Measurements from ENCODE around the gene ADSS2.
"Not testable (repeated sequence)": the region's sequence is repeated elsewhere in the genome, so short reads cannot be mapped to it uniquely, and the experiment has no call there.

Gene ADSS2

GRCh38 chr1:244400974-244401373 is 50.7 kb downstream of the ADSS2 start:
- DNase-seq (ENCODE audit: low read depth in 4 of 4, low spot score in 1 of 4): no peak

DNA sequence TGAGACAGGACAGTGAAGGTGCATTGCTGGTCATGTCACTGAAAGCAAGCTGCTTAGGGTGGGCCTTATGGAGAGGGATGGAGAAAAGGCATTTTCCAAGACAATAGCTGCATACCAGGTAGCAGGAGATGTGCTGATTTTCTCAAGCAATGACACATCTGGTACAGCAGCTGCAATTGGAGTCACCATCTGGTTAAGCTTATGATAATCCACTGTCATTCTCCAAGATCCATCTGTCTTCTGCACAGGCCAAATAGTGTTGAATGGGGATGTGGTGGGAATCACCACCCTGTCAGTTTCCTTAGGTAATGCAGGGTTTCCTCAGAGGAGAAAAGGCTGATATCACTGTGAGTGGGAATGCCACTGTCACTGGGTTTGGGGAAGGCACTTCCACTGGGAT is 54.6 kb downstream of the ADSS2 start:
- no peak for DNase-seq (ENCODE audit: low read depth in 4 of 4, low spot score in 1 of 4)

DNA sequence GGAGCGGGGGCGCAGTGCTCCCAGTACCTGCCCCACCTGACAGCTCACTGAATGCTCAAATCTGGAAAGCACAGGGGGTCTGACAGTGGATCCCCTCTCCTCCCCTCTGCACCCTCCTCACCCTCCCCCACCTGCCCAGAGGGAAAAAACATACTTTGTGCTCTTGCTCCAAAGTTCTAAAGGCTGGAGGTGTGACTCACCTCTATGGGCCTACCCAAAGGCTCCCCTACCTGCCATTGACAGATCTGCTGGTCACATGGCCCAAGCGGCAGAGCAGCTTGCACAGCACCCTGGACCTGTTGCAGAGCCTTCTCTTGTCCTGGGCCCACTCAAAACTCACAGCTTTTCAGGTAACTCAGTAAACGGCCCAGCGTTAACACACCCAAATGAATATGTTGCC is 55.7 kb downstream of the ADSS2 start:
- no peak for DNase-seq (ENCODE audit: low read depth in 4 of 4, low spot score in 1 of 4)

GRCh38 chr1:244394826-244395765 is 56.6 kb downstream of the ADSS2 start:
- no peak for DNase-seq (ENCODE audit: low read depth in 4 of 4, low spot score in 1 of 4)

DNA sequence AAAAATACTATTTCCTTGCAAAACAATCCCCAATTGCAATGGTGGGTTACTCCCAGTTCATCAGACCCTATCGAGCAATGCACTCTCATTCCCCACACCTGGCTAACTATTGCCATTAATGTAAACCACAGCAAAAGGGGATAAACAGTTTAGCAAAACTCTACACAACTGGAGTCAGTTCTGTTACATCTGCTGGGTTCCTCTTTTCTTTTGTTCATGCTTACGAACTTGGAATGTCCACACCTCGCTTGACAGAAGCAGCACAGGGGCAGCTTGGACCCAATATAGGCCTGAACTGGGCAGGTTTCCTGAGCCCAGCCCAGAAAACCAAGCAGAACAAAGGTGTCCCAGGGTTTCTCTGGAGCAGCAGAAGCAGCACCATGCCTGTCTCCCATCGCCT is 57.4 kb downstream of the ADSS2 start:
- no peak for DNase-seq (ENCODE audit: low read depth in 4 of 4, low spot score in 1 of 4)

GRCh38 chr1:244393604-244394176 is 58.0 kb downstream of the ADSS2 start:
- DNase-seq (ENCODE audit: low read depth in 4 of 4, low spot score in 1 of 4): no peak

- DNase-seq (ENCODE audit: low read depth in 4 of 4, low spot score in 1 of 4): no peak
These were observed 59.9 kb downstream of the ADSS2 start for GRCh38 chr1:244391761-244392160.

GRCh38 chr1:244388961-244389360 is 62.7 kb downstream of the ADSS2 start:
- DNase-seq (ENCODE audit: low read depth in 4 of 4, low spot score in 1 of 4): no peak

DNA sequence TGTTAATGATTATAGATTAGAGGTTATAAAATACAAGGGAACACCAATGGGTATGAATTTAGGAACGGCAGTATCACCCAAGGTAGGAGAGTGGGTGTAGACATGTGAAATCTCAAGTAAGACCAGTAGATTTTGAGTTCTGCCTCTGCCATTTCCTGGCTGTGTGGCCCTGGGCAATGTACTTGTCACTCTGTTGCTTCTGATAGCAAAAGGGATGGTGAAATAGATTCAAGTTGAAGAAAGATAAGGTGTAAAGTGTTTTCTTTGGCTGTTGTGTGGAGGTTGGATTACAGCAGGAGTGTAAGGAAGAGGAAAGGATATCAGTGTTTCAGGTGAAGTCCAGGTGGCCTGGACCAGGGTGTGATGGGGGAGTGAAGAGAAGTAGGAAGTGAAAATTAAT is 64.3 kb downstream of the ADSS2 start:
- no peak for DNase-seq (ENCODE audit: low read depth in 4 of 4, low spot score in 1 of 4)

GRCh38 chr1:244386595-244386994 is 65.1 kb downstream of the ADSS2 start:
- DNase-seq (ENCODE audit: low read depth in 4 of 4, low spot score in 1 of 4): no peak

GRCh38 chr1:244384066-244384465 is 67.6 kb downstream of the ADSS2 start:
- no peak for DNase-seq (ENCODE audit: low read depth in 4 of 4, low spot score in 1 of 4)

- DNase-seq (ENCODE audit: low read depth in 4 of 4, low spot score in 1 of 4): no peak
These were observed 68.3 kb downstream of the ADSS2 start for GRCh38 chr1:244383278-244383884.

DNA sequence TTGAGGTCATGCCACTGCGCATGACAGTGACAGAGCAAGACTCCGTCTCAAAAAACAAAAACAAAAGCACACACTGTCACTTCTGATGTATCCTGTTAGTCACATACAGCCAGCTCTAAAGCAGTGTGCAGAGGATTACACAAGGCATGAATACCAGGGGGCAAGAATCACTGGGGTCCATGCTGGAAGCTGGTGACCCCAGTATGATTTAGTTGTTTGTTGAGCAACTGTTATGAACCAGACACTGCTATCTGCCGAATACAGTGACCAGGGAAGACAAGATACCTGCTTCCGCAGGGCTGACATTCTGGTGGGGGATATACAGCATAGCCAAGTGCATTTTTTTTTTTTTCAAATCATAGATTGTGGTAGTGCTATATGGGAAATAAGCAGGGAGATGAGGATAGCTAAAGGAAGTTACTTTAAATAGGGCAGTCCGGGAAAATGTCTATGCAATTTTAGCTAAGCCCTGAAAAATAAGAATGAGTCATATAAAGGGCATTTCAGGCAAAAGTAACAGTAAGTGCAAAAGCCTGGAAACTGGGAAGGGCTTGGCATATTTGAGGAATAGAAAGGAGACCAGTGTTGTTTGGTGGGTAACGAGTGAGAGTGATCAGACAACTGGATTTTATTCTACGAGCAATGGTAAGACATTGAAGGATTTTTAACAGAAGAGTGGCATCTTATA is 69.7 kb downstream of the ADSS2 start:
- no peak for DNase-seq (ENCODE audit: low read depth in 4 of 4, low spot score in 1 of 4)

- DNase-seq (ENCODE audit: low read depth in 4 of 4, low spot score in 1 of 4): no peak
These were observed 75.6 kb downstream of the ADSS2 start for GRCh38 chr1:244376126-244376525.

DNA sequence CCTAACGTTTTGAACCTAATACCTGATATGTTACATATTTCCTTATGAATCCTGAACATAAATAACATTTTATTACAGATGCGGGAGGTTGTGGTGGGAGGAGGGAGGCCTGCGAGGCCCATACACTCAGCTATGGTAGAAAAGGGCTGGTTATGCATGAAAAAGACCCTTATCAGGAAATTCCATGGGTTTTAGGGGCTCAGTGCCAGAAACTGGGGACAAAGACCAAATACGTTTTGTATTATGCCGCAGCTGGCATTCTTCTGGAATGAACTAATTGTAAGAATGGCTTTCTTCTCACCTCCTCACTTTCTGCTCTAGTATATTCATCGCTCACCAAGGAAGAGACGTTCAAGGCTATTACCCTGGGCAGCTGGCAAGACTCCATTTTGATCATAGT is 76.7 kb downstream of the ADSS2 start:
- no peak for DNase-seq (ENCODE audit: low read depth in 4 of 4, low spot score in 1 of 4)

GRCh38 chr1:244374484-244374883 is 77.2 kb downstream of the ADSS2 start:
- DNase-seq (ENCODE audit: low read depth in 4 of 4, low spot score in 1 of 4): not testable (repeated sequence)

DNA sequence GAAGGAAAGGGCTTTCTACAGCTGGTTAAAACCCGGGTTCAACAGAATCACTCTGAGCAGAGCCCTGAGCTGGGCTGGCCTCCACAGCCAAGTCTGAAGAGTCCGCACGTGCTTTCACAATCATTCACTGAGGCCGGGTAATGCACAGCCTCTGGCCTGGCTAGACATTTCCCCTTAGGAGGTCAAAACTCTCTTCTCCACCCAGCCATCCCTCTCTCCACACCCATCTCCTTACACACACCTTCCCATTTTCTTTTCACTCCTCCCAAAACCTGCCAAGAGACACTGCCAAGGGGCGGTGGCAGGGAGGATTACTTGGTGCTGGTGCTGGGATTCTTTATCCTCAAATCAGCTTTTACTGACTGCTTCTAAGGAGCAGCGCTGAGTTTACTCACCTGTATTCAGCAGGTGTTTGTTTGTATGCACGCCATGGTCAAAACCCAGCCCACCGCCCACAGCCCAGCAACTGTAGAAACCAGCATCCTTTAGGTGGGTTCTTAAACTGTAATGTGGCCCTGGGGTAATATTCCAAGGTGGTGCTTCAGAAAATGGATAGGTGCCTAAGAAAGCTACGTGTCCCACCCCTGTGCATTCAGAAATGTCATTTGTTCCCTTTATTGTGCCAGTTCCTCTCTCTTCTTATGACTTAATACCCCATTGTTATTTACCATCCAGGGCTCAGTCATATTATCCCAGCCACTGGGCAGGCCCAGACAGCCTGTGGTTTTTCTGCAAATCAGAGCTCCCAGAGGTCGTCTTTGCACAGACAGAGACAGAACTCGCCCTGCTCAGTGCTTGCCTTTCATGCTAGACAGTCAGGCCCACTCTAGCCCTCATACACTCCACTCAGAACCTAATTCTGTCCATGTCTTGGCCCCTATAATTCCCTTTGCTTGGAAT is 80.2 kb downstream of the ADSS2 start:
- no peak for DNase-seq (ENCODE audit: low read depth in 4 of 4, low spot score in 1 of 4)

DNA sequence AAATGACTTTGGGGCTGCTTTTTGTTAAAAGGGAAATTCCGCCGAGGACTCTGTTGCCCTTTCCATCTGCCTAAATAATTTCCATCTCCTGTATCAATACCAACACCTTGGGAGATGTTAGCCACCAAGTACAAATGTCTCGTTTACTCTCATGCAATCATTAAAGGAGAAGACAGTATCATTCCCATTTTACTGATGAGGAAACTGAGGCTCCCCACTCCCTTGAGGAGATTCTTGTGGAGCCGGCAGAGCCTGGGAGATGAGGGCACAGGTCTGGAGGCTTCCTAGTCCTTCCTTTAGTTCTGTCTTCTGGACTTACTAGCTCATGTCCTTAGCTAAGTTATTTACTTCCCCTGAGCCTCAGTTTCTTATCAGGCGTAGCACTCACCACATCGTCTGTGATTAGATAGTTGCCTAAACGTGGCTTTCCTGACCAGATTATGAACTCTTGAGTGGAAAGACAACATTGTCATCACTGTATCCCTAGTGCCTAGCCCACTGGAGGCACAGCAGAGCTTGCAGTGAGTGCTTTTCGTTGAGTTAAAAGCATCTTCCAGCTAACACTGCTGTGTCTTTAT is 81.6 kb downstream of the ADSS2 start:
- DNase-seq (ENCODE audit: low read depth in 4 of 4, low spot score in 1 of 4): no peak

GRCh38 chr1:244369256-244370057 is 82.3 kb downstream of the ADSS2 start:
- no peak for DNase-seq (ENCODE audit: low read depth in 4 of 4, low spot score in 1 of 4)

Data from stimulated activated CD4-positive, alpha-beta T cell treated with anti-CD3 and anti-CD28 coated beads, Interleukin-1b, Interleukin-23, amount 100 ng/mL, for 24 hours (primary cell).